ENCODE data around the gene CTDSP2. TPM values are rescaled to one million over a fixed set of nuclear protein-coding genes. Genes with fewer than 3 reads are reported as not detected.
"Not testable (repeated sequence)": the region's sequence is repeated elsewhere in the genome, so short reads cannot be mapped to it uniquely, and the experiment has no call there.

Gene CTDSP2
- total RNA-seq, 4 donors from 2014 or later = 106 to 179 (median 150) TPM

DNA sequence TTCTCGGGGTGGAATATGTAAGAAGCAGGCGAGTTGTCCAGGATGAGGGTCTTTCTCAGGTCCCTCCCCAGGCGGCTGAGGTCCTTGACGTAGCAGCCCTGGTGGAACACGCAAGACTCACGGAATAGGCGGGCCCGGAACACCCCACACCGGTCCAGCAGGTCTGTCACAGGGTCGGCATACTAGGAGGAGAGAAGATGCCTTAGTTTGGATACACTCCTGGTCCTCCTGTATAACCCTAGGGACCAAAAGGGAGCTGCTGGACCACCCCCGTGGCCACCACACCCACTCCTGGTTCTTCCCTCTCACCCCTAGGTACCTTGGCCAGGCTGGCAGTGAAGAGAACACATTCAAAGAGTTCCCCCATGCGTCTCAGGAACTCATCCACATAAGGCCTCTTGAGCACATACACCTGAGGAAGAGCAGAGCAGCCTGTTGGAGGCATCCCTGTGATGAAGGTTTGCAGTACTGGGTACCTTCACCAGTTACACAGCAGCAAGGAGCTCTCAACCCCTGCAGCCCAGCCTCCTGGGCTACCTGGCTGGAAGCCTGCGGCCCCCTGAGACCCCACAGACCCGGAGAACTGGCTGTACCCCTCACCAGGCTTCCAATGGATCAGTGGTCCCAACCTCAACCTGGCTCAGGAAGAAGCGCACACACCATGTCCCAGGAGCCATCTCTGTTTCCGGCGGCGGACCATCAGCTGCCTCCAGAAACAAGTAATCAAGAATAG lies 22.5 kb downstream of the CTDSP2 start:
- TF ChIP-seq, protein P1, sequence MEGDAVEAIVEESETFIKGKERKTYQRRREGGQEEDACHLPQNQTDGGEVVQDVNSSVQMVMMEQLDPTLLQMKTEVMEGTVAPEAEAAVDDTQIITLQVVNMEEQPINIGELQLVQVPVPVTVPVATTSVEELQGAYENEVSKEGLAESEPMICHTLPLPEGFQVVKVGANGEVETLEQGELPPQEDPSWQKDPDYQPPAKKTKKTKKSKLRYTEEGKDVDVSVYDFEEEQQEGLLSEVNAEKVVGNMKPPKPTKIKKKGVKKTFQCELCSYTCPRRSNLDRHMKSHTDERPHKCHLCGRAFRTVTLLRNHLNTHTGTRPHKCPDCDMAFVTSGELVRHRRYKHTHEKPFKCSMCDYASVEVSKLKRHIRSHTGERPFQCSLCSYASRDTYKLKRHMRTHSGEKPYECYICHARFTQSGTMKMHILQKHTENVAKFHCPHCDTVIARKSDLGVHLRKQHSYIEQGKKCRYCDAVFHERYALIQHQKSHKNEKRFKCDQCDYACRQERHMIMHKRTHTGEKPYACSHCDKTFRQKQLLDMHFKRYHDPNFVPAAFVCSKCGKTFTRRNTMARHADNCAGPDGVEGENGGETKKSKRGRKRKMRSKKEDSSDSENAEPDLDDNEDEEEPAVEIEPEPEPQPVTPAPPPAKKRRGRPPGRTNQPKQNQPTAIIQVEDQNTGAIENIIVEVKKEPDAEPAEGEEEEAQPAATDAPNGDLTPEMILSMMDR (IDR thresholded peaks at IDR 0.05) = no peak
- no peak for DNase-seq (ENCODE audit: low spot score)
- ATAC-seq (ENCODE audit: low FRiP score) = no peak

GRCh38 chr12:57823131-57823907 lies 23.2 kb downstream of the CTDSP2 start:
- TF ChIP-seq, protein P1 (IDR thresholded peaks at IDR 0.05) = no peak
- DNase-seq (ENCODE audit: low spot score) (no peak), ATAC-seq (ENCODE audit: low FRiP score) (no peak)

- TF ChIP-seq, protein P1 (IDR thresholded peaks at IDR 0.05) = no peak
- DNase-seq (ENCODE audit: low spot score) (no peak), ATAC-seq (ENCODE audit: low FRiP score) (no peak)
Observed at GRCh38 chr12:57822392-57823130, 24.0 kb downstream of the CTDSP2 start.

GRCh38 chr12:57821474-57822214 lies 24.9 kb downstream of the CTDSP2 start:
- TF ChIP-seq, protein P1 (IDR thresholded peaks at IDR 0.05) = no peak
- DNase-seq (ENCODE audit: low spot score) = no peak
- ATAC-seq (ENCODE audit: low FRiP score) = no peak

DNA sequence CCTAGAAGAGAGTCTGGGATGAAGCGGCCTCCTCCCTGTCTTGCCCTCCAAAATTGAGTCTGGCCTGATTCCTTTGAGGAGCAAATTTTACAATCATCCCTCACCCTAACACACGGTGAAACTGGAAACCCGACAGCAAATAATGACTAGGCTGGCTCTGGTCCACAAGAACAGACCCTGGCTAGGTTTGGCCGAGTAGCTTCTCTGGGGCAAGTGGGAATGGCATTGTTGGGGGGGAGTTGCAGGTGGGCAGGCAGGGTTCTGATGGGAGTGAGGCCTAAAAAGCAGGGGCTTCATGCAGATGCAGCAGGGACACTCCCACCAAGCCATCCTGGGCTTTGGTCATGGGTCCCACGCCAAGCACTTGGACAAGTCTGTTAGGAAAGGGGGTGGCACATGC lies 25.5 kb downstream of the CTDSP2 start:
- not testable (repeated sequence) for ATAC-seq (ENCODE audit: low FRiP score); DNase-seq (ENCODE audit: low spot score)

GRCh38 chr12:57820119-57820518 lies 26.4 kb downstream of the CTDSP2 start:
- ATAC-seq (ENCODE audit: low FRiP score); DNase-seq (ENCODE audit: low spot score): not testable (repeated sequence)

- not testable (repeated sequence) for DNase-seq (ENCODE audit: low spot score); ATAC-seq (ENCODE audit: low FRiP score)
Observed at GRCh38 chr12:57817990-57818331, 28.6 kb downstream of the CTDSP2 start.
